Astrocyte of the hippocampus (primary cell): ENCODE data around the gene ARHGEF7.
"Not testable (repeated sequence)": the region's sequence is repeated elsewhere in the genome, so short reads cannot be mapped to it uniquely, and the experiment has no call there.

Source experiments
- DNase-seq: peaks from one replicate; pipeline ENCODE4 v3.0.0; 2011; ENCODE audit warnings: low read depth, low spot score

The ARHGEF7 gene

GRCh38 chr13:111171112-111171511 lies 56.0 kb downstream of the ARHGEF7 start:
- peak; percentile 12 for DNase-seq

- peak; percentile 9 for DNase-seq
Observed at GRCh38 chr13:111171629-111172028, 56.5 kb downstream of the ARHGEF7 start.

GRCh38 chr13:111174377-111175114 lies 59.4 kb downstream of the ARHGEF7 start:
- no peak for DNase-seq

- no peak for DNase-seq
Observed at GRCh38 chr13:111175372-111175771, 60.3 kb downstream of the ARHGEF7 start.

- DNase-seq, result no peak
Observed at GRCh38 chr13:111175935-111176334, 60.8 kb downstream of the ARHGEF7 start.

GRCh38 chr13:111176421-111176820 lies 61.3 kb downstream of the ARHGEF7 start:
- no peak for DNase-seq

- DNase-seq, result peak; percentile 78
Observed at GRCh38 chr13:111177081-111177711, 62.1 kb downstream of the ARHGEF7 start.

- peak; percentile 80 for DNase-seq
Observed at GRCh38 chr13:111177921-111178320, 62.8 kb downstream of the ARHGEF7 start.

- DNase-seq, result peak; percentile 33
Observed at GRCh38 chr13:111178402-111178801, 63.3 kb downstream of the ARHGEF7 start.

GRCh38 chr13:111179908-111180760 lies 65.0 kb downstream of the ARHGEF7 start:
- peak; percentile 46 for DNase-seq

- no peak for DNase-seq
Observed at GRCh38 chr13:111181977-111182376, 66.9 kb downstream of the ARHGEF7 start.

- DNase-seq, result no peak
Observed at GRCh38 chr13:111183087-111183645, 68.1 kb downstream of the ARHGEF7 start.

- DNase-seq, result no peak
Observed at GRCh38 chr13:111183959-111184358, 68.8 kb downstream of the ARHGEF7 start.

- peak; percentile 74 for DNase-seq
Observed at GRCh38 chr13:111184458-111185401, 69.6 kb downstream of the ARHGEF7 start.

GRCh38 chr13:111186305-111186935 lies 71.3 kb downstream of the ARHGEF7 start:
- DNase-seq, result no peak

- peak; percentile 68 for DNase-seq
Observed at GRCh38 chr13:111187960-111188541, 72.9 kb downstream of the ARHGEF7 start.

- not testable (repeated sequence) for DNase-seq
Observed at GRCh38 chr13:111189064-111189505, 74.0 kb downstream of the ARHGEF7 start.

GRCh38 chr13:111189516-111189915 lies 74.4 kb downstream of the ARHGEF7 start:
- not testable (repeated sequence) for DNase-seq

- not testable (repeated sequence) for DNase-seq
Observed at GRCh38 chr13:111193223-111193622, 78.1 kb downstream of the ARHGEF7 start.

GRCh38 chr13:111194651-111195050 lies 79.5 kb downstream of the ARHGEF7 start:
- peak; percentile 82 for DNase-seq
